Gastroesophageal sphincter (tissue), 3 donors: Measurements from ENCODE around the gene ATF7IP2.

ENCODE experiments used
- EP300 ChIP-seq: sonication (generic); formaldehyde crosslinking; IDR thresholded peaks from one replicate; pipeline ENCODE4 v1.6.1; 2017; ENCODE audit warnings: antibody characterized with exemption, mild to moderate bottlenecking
- POLR2A ChIP-seq, 2 donors: fragments of 450-650 bp; IDR thresholded peaks; one replicate each; pipeline ENCODE4 v1.6.1; 2017; ENCODE audit warnings: antibody characterized with exemption in 2 of 2, mild to moderate bottlenecking in 2 of 2, moderate library complexity in 1 of 2
- TF ChIP-seq, protein P1 (sequence below), 4 experiments: fragments of 200-600 bp in 2 of 4; fragments of 450-650 bp in 2 of 4; sonication (generic) in 1 of 4; IDR thresholded peaks; one replicate each; pipeline ENCODE4 v1.5.1; 2017 to 2019; ENCODE audit warnings: antibody characterized with exemption in 4 of 4, mild to moderate bottlenecking in 2 of 4, moderate library complexity in 2 of 4

DNA sequence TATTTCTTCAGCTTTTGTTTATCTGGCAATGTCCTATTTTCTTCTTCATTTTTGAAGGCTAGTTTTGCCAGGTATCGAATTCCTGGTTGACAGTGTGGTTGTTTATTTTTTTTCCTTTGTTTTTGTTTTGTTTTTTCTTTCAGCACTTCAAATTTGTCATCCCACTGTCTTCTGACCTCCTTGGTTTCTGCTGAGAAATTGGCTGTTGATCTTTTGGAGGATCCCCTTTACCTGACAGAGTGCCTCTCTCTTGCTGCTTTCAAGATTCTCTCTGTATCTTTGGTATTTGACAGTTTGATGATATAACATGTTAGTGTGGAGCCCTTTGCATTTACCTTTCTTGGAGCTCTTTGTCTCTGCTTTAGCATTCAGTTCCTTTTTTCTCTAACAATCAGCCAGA is 9.6 kb upstream of the ATF7IP2 start:
- TF ChIP-seq, protein P1, sequence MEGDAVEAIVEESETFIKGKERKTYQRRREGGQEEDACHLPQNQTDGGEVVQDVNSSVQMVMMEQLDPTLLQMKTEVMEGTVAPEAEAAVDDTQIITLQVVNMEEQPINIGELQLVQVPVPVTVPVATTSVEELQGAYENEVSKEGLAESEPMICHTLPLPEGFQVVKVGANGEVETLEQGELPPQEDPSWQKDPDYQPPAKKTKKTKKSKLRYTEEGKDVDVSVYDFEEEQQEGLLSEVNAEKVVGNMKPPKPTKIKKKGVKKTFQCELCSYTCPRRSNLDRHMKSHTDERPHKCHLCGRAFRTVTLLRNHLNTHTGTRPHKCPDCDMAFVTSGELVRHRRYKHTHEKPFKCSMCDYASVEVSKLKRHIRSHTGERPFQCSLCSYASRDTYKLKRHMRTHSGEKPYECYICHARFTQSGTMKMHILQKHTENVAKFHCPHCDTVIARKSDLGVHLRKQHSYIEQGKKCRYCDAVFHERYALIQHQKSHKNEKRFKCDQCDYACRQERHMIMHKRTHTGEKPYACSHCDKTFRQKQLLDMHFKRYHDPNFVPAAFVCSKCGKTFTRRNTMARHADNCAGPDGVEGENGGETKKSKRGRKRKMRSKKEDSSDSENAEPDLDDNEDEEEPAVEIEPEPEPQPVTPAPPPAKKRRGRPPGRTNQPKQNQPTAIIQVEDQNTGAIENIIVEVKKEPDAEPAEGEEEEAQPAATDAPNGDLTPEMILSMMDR (IDR thresholded peaks at IDR 0.05), result no peak
- TF ChIP-seq POLR2A (IDR thresholded peaks at IDR 0.05), result no peak
- no peak for TF ChIP-seq EP300
